Central memory CD8-positive, alpha-beta T cell (primary cell): ENCODE data around the gene SND1.

ENCODE experiments used
- ATAC-seq: fragments of 150-1000 bp; cut with Tn5 transposase; replicated peaks from 2 replicates; pipeline ENCODE4 v1.10.0; 2022; ENCODE audit warnings: mild to moderate bottlenecking, moderate FRiP score, moderate number of reproducible peaks; ENCODE audit not compliant: poor library complexity, severe bottlenecking; ENCODE audit errors: extremely low read depth
- DNase-seq, 2 donors: peaks; one replicate each; pipeline ENCODE4 v3.0.0; 2021; ENCODE audit warnings: low spot score in 2 of 2
- H3K27ac Mint-ChIP-seq: one replicate; pipeline ENCODE4 v1.8.0; 2022; ENCODE audit warnings: low read depth, mild to moderate bottlenecking, moderate library complexity, mixed read lengths
- H3K27me3 Mint-ChIP-seq: one replicate; pipeline ENCODE4 v1.8.0; 2022; ENCODE audit warnings: mixed read lengths
- H3K36me3 Mint-ChIP-seq: one replicate; pipeline ENCODE4 v1.8.0; 2022; ENCODE audit warnings: mild to moderate bottlenecking, moderate library complexity, mixed read lengths; ENCODE audit not compliant: insufficient read depth
- H3K4me1 Mint-ChIP-seq: one replicate; pipeline ENCODE4 v1.8.0; 2022; ENCODE audit warnings: mixed read lengths
- H3K4me3 Mint-ChIP-seq: one replicate; pipeline ENCODE4 v1.8.0; 2022; ENCODE audit warnings: mild to moderate bottlenecking, moderate library complexity, mixed read lengths
- H3K9me3 Mint-ChIP-seq: one replicate; pipeline ENCODE4 v1.8.0; 2022; ENCODE audit warnings: mixed read lengths

SND1 gene

GRCh38 chr7:127937066-127937680, 285.2 kb downstream of the SND1 start:
- Mint-ChIP-seq H3K4me3 (no peak overlapping the region), H3K9me3 (no peaks in the 10 kb centered on the region), H3K27ac (no peak overlapping the region), H3K4me1 (peaks cover 16% of the 10 kb centered on the region), H3K36me3 (peaks cover 5% of the 10 kb centered on the region), H3K27me3 (no peaks in the 10 kb centered on the region)
- DNase-seq (no peak), ATAC-seq (no peak)

- no peak overlapping the region for H3K4me3 Mint-ChIP-seq
- no peak overlapping the region for H3K27ac Mint-ChIP-seq
- H3K36me3 Mint-ChIP-seq: peaks cover 2% of the 10 kb centered on the region
- H3K27me3 Mint-ChIP-seq: no peaks in the 10 kb centered on the region
- H3K9me3 Mint-ChIP-seq: no peaks in the 10 kb centered on the region
- ATAC-seq: no peak
- DNase-seq: no peak
- peaks cover 16% of the 10 kb centered on the region for H3K4me1 Mint-ChIP-seq
These were observed 286.6 kb downstream of the SND1 start for GRCh38 chr7:127938588-127938987.

DNA sequence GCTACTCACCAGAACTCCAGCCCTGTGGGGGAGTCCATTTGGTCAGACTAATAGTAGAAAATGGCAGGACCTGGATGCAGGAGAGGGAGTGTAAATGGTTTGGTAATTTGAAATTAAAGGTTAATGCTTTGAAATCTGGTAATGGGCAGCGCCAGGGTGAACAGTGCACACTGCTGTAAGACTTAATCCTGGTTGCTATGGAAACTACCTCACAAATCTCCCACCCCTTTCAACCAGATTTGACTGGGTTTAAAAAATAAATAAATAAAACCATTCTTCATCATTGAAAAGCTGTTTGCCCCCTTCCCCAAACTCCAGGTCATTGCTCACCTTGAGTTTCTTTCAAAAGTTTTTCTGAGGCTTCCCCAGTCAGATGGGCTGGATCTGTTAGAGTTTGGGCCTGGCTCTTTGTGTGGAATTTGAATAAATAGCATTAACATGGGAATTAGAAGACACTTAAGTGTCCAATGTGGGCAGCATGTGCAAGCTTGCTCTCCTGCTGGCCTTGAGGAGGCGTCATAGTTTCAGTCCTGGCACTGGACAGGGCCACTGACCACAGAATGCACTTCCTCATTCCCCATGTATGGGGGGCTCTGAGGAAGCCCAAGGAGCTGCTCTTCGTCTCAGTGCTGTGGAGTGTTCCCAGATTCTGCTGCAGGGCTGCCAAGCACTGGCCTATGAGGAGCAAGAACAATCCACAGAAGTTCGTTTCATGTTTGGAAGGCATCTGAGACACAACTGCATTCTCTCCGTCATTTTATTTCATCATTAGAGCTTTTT, 288.6 kb downstream of the SND1 start:
- no peaks in the 10 kb centered on the region for H3K27me3 Mint-ChIP-seq
- no peaks in the 10 kb centered on the region for H3K9me3 Mint-ChIP-seq
- ATAC-seq (no peak), DNase-seq (no peak)
- H3K4me3 Mint-ChIP-seq: no peak overlapping the region
- H3K4me1 Mint-ChIP-seq: peaks cover under 1% of the 10 kb centered on the region
- peaks cover 5% of the 10 kb centered on the region for H3K36me3 Mint-ChIP-seq
- H3K27ac Mint-ChIP-seq: no peak overlapping the region

- Mint-ChIP-seq H3K27me3 (no peaks in the 10 kb centered on the region), H3K36me3 (peaks cover 5% of the 10 kb centered on the region), H3K4me3 (no peak overlapping the region), H3K27ac (no peak overlapping the region), H3K4me1 (no peaks in the 10 kb centered on the region), H3K9me3 (no peaks in the 10 kb centered on the region)
- DNase-seq: no peak
- no peak for ATAC-seq
These were observed 289.6 kb downstream of the SND1 start for GRCh38 chr7:127941476-127942210.

DNA sequence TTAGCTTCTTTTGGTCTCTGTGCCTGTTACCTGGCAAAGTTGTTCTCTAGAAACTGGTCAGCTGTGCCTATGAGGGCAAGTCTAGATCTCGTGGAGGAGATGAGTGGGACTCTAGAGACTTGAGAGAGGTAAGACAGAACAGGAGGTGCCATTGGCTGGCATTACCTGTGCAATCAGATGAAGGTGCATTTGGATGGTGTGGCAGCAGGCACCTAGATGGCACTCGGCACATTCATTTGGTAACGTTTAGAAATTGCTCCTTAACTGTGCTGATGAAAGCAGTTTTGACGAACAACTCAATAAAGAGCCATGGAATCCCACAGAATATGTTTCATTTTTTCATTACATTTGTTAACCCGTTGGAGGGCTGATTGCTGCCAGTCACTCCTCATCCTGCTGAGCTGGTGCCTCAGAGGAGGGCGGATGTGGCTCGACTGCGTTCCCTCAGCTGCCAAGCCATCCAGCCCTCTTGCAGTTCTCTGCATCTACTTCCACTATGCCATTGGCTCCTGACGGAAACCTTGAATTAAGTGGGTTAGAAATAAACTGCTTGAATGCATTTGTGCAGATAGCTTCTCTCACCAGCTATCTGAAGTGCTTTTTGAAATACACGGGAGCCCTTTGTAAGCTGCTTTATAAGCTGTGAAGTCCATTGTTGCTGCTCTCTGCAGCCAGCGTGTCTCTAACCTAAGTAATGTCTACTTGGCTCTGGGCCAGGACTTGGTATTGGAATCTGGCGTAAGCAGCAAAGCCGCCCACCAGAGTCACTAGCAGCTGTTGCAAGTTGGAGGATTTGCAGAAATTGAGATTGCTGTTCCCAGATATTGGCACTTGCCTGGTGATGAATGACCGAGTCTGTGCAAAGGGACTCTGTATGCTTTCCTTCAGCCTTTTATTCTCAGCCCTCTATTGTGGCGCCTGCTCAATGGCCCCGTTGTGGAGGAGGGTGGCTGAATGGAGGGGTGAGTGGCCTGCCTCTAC, 291.8 kb downstream of the SND1 start:
- Mint-ChIP-seq H3K9me3 (no peaks in the 10 kb centered on the region), H3K27me3 (no peaks in the 10 kb centered on the region), H3K4me3 (no peak overlapping the region), H3K36me3 (peaks cover 7% of the 10 kb centered on the region), H3K4me1 (no peaks in the 10 kb centered on the region), H3K27ac (no peak overlapping the region)
- DNase-seq: no peak
- ATAC-seq: no peak

GRCh38 chr7:127946111-127946510, 294.1 kb downstream of the SND1 start:
- H3K27me3 Mint-ChIP-seq: no peaks in the 10 kb centered on the region
- H3K27ac Mint-ChIP-seq: no peak overlapping the region
- H3K4me1 Mint-ChIP-seq: no peaks in the 10 kb centered on the region
- ATAC-seq: no peak
- no peaks in the 10 kb centered on the region for H3K9me3 Mint-ChIP-seq
- peaks cover 13% of the 10 kb centered on the region for H3K36me3 Mint-ChIP-seq
- no peak overlapping the region for H3K4me3 Mint-ChIP-seq
- DNase-seq: no peak

GRCh38 chr7:127946847-127947246, 294.9 kb downstream of the SND1 start:
- H3K4me3 Mint-ChIP-seq: no peak overlapping the region
- H3K9me3 Mint-ChIP-seq: no peaks in the 10 kb centered on the region
- H3K27ac Mint-ChIP-seq: no peak overlapping the region
- H3K36me3 Mint-ChIP-seq: peaks cover 13% of the 10 kb centered on the region
- H3K27me3 Mint-ChIP-seq: no peaks in the 10 kb centered on the region
- DNase-seq: no peak
- no peaks in the 10 kb centered on the region for H3K4me1 Mint-ChIP-seq
- ATAC-seq: no peak

- Mint-ChIP-seq H3K4me1 (no peaks in the 10 kb centered on the region), H3K27ac (no peak overlapping the region), H3K9me3 (no peaks in the 10 kb centered on the region), H3K27me3 (no peaks in the 10 kb centered on the region), H3K4me3 (no peak overlapping the region), H3K36me3 (peaks cover 19% of the 10 kb centered on the region)
- DNase-seq: no peak
- ATAC-seq: no peak
These were observed 296.3 kb downstream of the SND1 start for GRCh38 chr7:127948312-127948711.

- no peaks in the 10 kb centered on the region for H3K9me3 Mint-ChIP-seq
- no peak overlapping the region for H3K27ac Mint-ChIP-seq
- no peaks in the 10 kb centered on the region for H3K4me1 Mint-ChIP-seq
- H3K4me3 Mint-ChIP-seq: no peak overlapping the region
- H3K36me3 Mint-ChIP-seq: peaks cover 19% of the 10 kb centered on the region
- H3K27me3 Mint-ChIP-seq: no peaks in the 10 kb centered on the region
- DNase-seq (no peak), ATAC-seq (no peak)
These were observed 296.9 kb downstream of the SND1 start for GRCh38 chr7:127948930-127949329.

DNA sequence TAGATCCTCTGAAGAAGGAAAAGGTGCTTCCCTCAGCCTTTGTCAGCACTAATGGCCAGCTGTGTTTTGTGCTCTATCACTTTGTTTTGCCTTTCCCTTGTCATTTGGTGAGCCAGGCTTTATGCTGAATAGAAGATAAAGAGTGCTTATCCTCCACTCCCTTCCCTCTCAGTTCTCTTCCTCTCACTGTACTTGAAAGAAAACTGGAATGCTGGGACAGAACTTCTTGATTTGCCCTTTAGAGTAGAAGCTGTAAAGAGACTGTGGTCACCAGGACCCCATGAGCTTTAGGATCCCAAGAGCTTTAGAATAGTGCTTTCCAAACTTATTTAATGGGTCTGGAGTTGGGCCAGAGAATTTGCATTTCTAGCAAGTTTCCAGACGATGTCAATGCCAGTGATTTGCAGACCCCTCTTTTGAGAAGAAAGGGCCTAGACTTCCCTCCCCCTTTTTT, 297.8 kb downstream of the SND1 start:
- no peak for DNase-seq
- Mint-ChIP-seq H3K4me1 (no peaks in the 10 kb centered on the region), H3K4me3 (no peak overlapping the region), H3K36me3 (peaks cover 19% of the 10 kb centered on the region), H3K27me3 (no peaks in the 10 kb centered on the region), H3K9me3 (no peaks in the 10 kb centered on the region), H3K27ac (no peak overlapping the region)
- ATAC-seq: no peak

- no peak for DNase-seq
- no peak overlapping the region for H3K27ac Mint-ChIP-seq
- H3K4me3 Mint-ChIP-seq: no peak overlapping the region
- H3K36me3 Mint-ChIP-seq: peaks cover 16% of the 10 kb centered on the region
- no peak for ATAC-seq
- H3K27me3 Mint-ChIP-seq: no peaks in the 10 kb centered on the region
- no peaks in the 10 kb centered on the region for H3K9me3 Mint-ChIP-seq
- no peaks in the 10 kb centered on the region for H3K4me1 Mint-ChIP-seq
These were observed 298.4 kb downstream of the SND1 start for GRCh38 chr7:127950233-127950935.
